HepG2 (cell line): ENCODE data around the gene ZNF33B. TPM values are rescaled to one million over a fixed set of nuclear protein-coding genes. Genes with fewer than 3 reads are reported as not detected.
A peak's percentile ranks its signal among the peaks of the same experiment; 100 is the strongest.

Experiments
- BCL6 ChIP-seq: IDR thresholded peaks from 2 replicates; pipeline ENCODE4 v1.6.1; 2016; ENCODE audit warnings: missing genetic modification reagents, missing compliant biosample characterization
- CBX2 ChIP-seq, 2 experiments: fragments of 200-600 bp in 1 of 2; sonication (generic); formaldehyde crosslinking in 1 of 2; IDR thresholded peaks; 2 replicates each; pipeline versions ENCODE4 v1.7.0 to v1.8.1; 2018 to 2022; ENCODE audit warnings: low read depth in 2 of 2, low read length in 1 of 2, mild to moderate bottlenecking in 1 of 2, missing genetic modification reagents in 1 of 2
- CBX5 ChIP-seq: sonication (generic); formaldehyde crosslinking; IDR thresholded peaks from 2 replicates; pipeline ENCODE4 v1.4.0; 2020; ENCODE audit warnings: missing genetic modification reagents, borderline replicate concordance
- DMAP1 ChIP-seq: IDR thresholded peaks from 2 replicates; pipeline ENCODE4 v1.6.1; 2016
- ELF4 ChIP-seq: sonication (generic); formaldehyde crosslinking; IDR thresholded peaks from 2 replicates; pipeline ENCODE4 v1.5.0; 2020; ENCODE audit warnings: missing genetic modification reagents, mild to moderate bottlenecking, moderate library complexity, borderline replicate concordance
- GMEB1 ChIP-seq: sonication (generic); formaldehyde crosslinking; IDR thresholded peaks from 2 replicates; pipeline ENCODE4 v1.5.1; 2020; ENCODE audit warnings: missing genetic modification reagents, mild to moderate bottlenecking, borderline replicate concordance
- KDM1A ChIP-seq: IDR thresholded peaks from 2 replicates; pipeline ENCODE4 v1.6.1; 2016; ENCODE audit warnings: missing compliant biosample characterization
- MED1 ChIP-seq: sonication (generic); formaldehyde crosslinking; IDR thresholded peaks from 2 replicates; pipeline ENCODE4 v1.4.0; 2020; ENCODE audit warnings: missing genetic modification reagents
- PHF5A ChIP-seq: IDR thresholded peaks from one replicate; pipeline ENCODE4 v1.6.1; 2018; ENCODE audit warnings: low read depth, missing genetic modification reagents; ENCODE audit not compliant: unreplicated experiment
- PRDM10 ChIP-seq: sonication (generic); formaldehyde crosslinking; IDR thresholded peaks from 2 replicates; pipeline ENCODE4 v1.4.0; 2020; ENCODE audit warnings: low read depth, missing genetic modification reagents
- RBAK ChIP-seq: sonication (generic); formaldehyde crosslinking; IDR thresholded peaks from 2 replicates; pipeline ENCODE4 v1.5.1; 2020; ENCODE audit warnings: mild to moderate bottlenecking, missing genetic modification reagents
- SMC3 ChIP-seq: IDR thresholded peaks from 2 replicates; pipeline ENCODE4 v1.6.1; 2011; ENCODE audit warnings: low read length, improper control_type of control experiment
- SNAPC5 ChIP-seq: sonication (generic); formaldehyde crosslinking; IDR thresholded peaks from 2 replicates; pipeline ENCODE4 v1.8.1; 2023; ENCODE audit warnings: mild to moderate bottlenecking, missing genetic modification reagents, borderline replicate concordance
- STAG1 ChIP-seq: sonication (generic); formaldehyde crosslinking; IDR thresholded peaks from 2 replicates; pipeline ENCODE4 v1.4.0; 2020; ENCODE audit warnings: missing genetic modification reagents
- STAT5B ChIP-seq: sonication (generic); formaldehyde crosslinking; IDR thresholded peaks from 2 replicates; pipeline ENCODE4 v1.4.0; 2020; ENCODE audit warnings: missing genetic modification reagents
- TEAD3 ChIP-seq: optimal IDR thresholded peaks from 2 replicates; pipeline ENCODE3; 2016; ENCODE audit warnings: borderline replicate concordance
- U2AF2 ChIP-seq: fragments of 200-400 bp; formaldehyde crosslinking; IDR thresholded peaks from 2 replicates; pipeline ENCODE4 v1.6.1; 2017; ENCODE audit warnings: low read depth, mild to moderate bottlenecking, low read length
- ZNF768 ChIP-seq: sonication (generic); formaldehyde crosslinking; IDR thresholded peaks from 2 replicates; pipeline ENCODE4 v1.4.0; 2020; ENCODE audit warnings: missing genetic modification reagents
- ZNF800 ChIP-seq: sonication (generic); formaldehyde crosslinking; IDR thresholded peaks from 2 replicates; pipeline ENCODE4 v1.4.0; 2020; ENCODE audit warnings: missing genetic modification reagents
- polyA plus RNA-seq, 8 experiments: library from polyadenylated mRNA; depleted of rRNA in 3 of 8; stranded (reverse) in 7 of 8; unstranded in 1 of 8; fragments of >200 nt; fragmentation: Illumina TruSeq in 4 of 8; extraction: Trizol in 4 of 8; gene quantifications; 2 replicates each; pipeline versions ENCODE4 v1.2.1 to v1.2.3, GENCODE V29; 2011 to 2016; ENCODE audit warnings: low read depth in 4 of 8, missing spikeins in 1 of 8, mixed read lengths in 1 of 8; ENCODE audit not compliant: insufficient read depth in 1 of 8
- total RNA-seq, 5 experiments: library from RNA; depleted of rRNA; stranded (reverse); fragments of >200 nt; fragmentation: Illumina TruSeq; extraction: Trizol; gene quantifications; 2 replicates each; pipeline ENCODE4 v1.2.3, GENCODE V29; 2016; ENCODE audit warnings: low read depth in 1 of 5
- TF ChIP-seq, protein P1 (sequence below): sonication (generic); formaldehyde crosslinking; IDR thresholded peaks from 2 replicates; pipeline ENCODE4 v1.5.0; 2020; ENCODE audit warnings: mild to moderate bottlenecking, missing genetic modification reagents

ZNF33B gene
- total and polyA plus RNA-seq, 2 of the 13 experiments (the other 11 are each of a cell fraction or from before 2014, with no cell fraction given): 18.4 to 23.5 TPM

GRCh38 chr10:42552188-42553063 lies 85.9 kb downstream of the ZNF33B start (continued):
- TF ChIP-seq PHF5A (CRISPR knock-in tag) (no peak), ELF4 (CRISPR knock-in tag) (no peak), GMEB1 (CRISPR knock-in tag) (peak; percentile 76), CBX5 (CRISPR knock-in tag) (peak; percentile 12; the same call in 1 of the 2 replicates), U2AF2 (no peak), CBX2 (IDR thresholded peaks at IDR 0.05; ENCODE audit: low read depth, low read length) (no peak), CBX2 (CRISPR knock-in tag; IDR thresholded peaks at IDR 0.05; ENCODE audit: low read depth) (no peak), RBAK (CRISPR knock-in tag) (no peak), STAG1 (no peak), ZNF768 (peak; percentile 28; the same call in 1 of the 2 replicates), KDM1A (CRISPR knock-in tag) (no peak), ZNF800 (CRISPR knock-in tag) (no peak; the same call in none of the 2 replicates), BCL6 (CRISPR knock-in tag) (no peak), SNAPC5 (CRISPR knock-in tag) (no peak), TEAD3 (no peak), DMAP1 (CRISPR knock-in tag) (peak; percentile 32; the same call in 1 of the 2 replicates), STAT5B (no peak), PRDM10 (CRISPR knock-in tag) (no peak), MED1 (peak; percentile 63), SMC3 (no peak)
- TF ChIP-seq, protein P1, sequence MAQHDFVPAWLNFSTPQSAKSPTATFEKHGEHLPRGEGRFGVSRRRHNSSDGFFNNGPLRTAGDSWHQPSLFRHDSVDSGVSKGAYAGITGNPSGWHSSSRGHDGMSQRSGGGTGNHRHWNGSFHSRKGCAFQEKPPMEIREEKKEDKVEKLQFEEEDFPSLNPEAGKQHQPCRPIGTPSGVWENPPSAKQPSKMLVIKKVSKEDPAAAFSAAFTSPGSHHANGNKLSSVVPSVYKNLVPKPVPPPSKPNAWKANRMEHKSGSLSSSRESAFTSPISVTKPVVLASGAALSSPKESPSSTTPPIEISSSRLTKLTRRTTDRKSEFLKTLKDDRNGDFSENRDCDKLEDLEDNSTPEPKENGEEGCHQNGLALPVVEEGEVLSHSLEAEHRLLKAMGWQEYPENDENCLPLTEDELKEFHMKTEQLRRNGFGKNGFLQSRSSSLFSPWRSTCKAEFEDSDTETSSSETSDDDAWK (CRISPR knock-in tag): no peak
